Left ventricle myocardium superior (tissue), 1 donor: ENCODE results near the gene RCOR2. TPM values are rescaled to one million over a fixed set of nuclear protein-coding genes. Genes with fewer than 3 reads are reported as not detected.

Experiments
- ATAC-seq: fragments of 200-7000 bp; cut with Tn5 transposase; one replicate; pipeline ENCODE4 v1.9.1; 2020; ENCODE audit warnings: mild to moderate bottlenecking, moderate library complexity
- DNase-seq: peaks from one replicate; pipeline ENCODE4 v3.0.0-alpha.2; 2020
- intact Hi-C: fragments of 100-400 bp; cut with micrococcal nuclease; formaldehyde crosslinking; loops from one replicate; pipeline ENCODE4 v1.11.0; 2022
- total RNA-seq: library from RNA; stranded (reverse); fragmentation: NEBNext Ultra II Directional; extraction: Animal tissue kit (Norgen Biotek cat#: 25700); gene quantifications from one replicate; pipeline ENCODE4 v1.2.1, GENCODE V29; 2021
- donor health status: DM: no; HTN: yes; CAD: no; lungs with severe emphysema.

Gene RCOR2
- total RNA-seq, 1 donor from 2014 or later, result 14.5 TPM

DNA sequence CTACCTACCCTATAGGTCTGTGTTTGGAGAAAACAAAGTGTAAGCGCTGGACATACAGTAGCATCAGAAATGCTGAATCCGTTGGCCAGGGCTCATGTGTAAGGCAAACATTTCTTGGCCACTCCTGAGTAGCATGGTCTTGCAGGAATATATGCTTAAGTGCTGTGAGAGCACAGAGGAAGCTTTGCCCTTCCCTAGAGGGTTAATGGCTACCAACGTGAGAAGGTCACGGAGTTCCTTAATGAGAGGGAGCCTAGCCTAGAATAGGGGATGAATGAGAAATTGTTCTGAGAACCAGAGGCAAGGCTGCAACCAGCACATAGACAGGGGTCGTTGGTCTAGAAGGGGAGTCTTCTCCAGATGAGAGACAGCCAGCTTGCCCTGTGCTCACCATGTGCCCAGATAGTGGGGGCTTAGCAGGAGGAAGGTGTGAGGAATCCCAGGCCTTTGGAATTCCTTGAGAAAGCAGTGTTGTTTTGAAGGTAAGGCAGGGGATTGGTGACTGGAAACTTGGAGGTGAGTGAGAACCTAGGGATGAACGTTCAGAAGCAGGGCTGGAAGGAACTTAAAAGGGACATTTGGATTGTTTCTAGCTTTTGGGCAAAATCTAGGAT, 29.5 kb downstream of the RCOR2 start:
- DNase-seq, result no peak
- ATAC-seq, result no peak
- intact Hi-C loops, result no loop called here

DNA sequence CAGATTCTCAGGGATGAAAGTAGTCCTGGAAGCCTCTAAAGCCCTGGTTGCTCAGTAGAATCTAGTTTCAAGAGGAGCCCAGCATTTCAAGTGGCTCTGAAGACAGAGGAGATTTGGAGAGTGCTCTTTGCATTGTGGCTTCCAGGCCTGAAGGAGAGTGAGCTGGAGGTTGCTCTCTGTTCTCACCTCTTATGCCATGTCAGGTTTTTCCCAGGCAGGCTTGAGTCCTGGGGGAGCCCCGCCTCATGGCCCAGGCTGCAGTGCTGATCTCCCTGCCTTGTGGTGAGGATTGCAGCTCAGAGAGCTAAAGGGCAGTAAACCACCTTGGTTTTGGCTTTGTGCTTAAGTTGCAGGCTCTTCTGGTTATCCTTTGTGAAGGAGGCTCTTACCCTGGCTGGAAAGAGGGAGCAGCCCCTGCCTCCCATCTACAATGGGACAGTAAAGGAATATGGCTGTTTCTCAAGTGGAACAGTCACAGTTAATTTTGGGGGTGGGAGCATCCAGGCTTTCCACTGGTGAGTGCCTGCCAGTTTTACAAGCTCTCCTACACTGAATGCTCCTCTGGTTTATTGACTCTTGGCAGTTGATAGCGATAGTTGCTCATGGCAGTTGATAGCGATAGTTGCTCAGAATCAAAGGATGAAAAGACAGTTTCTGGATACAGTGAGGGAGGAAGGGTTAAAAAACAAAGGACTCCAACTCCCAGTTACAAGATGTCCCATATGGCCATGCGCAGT, 32.6 kb downstream of the RCOR2 start:
- DNase-seq (no peak), ATAC-seq (no peak)
- intact Hi-C loops, result no loop called here

DNA sequence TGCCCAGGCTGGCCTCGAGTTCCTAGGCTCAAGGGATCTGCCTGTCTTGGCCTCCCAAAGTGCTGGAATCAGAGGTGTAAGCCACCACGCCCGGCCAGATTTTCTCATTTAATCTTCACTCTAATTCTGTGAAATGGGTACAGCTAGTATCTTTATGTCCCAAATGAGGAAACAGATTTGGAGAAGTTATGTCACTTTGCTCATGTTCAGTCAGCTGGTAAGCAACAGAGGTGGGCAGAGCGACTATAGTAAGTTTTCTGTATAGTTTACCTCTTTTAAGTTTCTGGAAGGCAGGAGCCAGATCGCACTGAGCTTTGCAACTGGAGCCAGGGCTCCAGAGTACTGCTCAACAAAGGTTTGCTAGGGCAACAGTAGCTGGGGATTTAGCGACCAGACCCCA, 33.2 kb downstream of the RCOR2 start:
- DNase-seq (no peak), ATAC-seq (no peak)
- intact Hi-C loops, result no loop called here

DNA sequence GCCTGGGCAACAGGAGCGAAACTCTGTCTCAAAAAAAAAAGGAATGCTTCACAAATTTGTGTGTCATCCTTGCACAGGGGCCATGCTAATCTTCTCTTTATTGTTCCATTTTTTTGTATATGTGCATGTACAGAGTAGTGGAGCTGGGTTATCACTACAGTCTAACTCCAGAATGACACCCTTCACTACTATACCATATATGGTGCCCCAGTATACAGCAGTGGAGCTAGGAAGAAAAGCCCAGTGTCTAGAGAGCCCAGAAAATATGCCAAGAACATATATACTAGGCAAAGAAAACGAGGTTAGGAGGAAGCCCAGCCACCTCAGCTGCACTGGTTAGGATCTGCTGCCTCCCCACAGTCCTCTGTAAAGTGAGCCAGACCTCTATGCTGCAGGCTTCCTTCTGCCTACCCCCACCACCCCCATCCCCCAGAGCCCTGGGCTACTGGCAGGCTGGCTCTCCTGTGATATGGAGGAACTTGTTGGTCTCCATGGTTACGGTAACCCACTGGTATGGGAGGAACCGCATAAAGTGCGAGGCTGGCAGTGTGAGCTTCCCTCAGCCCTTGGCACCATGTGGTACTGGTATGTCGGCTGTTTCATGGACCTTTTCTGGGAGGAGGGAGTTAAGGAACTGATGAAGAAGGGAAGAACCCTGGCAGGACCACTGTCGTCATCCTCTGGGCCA, 34.3 kb downstream of the RCOR2 start:
- ATAC-seq, result peak; percentile 60
- peak; percentile 47 for DNase-seq
- intact Hi-C loops, result no loop called here

DNA sequence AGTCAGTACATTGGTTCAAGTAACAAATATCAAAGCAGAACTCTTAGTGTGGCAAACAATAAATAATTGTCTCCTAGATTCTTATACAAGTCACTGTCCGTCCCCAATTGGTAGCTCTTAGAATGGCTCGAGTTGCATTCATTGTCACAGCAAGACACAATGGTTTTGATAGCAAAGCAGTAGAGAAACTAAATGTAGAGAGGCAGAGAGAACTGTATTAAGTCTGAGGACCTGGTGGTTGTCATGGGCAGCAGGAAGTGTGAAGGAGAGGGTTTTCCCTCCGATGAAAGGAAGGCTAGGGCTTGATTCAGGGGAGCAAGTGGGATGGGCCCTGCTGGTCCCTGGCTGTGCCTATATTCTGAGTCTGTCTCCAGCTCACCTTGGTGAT, 36.6 kb downstream of the RCOR2 start:
- intact Hi-C loops, result no loop called here
- DNase-seq (no peak), ATAC-seq (no peak)

DNA sequence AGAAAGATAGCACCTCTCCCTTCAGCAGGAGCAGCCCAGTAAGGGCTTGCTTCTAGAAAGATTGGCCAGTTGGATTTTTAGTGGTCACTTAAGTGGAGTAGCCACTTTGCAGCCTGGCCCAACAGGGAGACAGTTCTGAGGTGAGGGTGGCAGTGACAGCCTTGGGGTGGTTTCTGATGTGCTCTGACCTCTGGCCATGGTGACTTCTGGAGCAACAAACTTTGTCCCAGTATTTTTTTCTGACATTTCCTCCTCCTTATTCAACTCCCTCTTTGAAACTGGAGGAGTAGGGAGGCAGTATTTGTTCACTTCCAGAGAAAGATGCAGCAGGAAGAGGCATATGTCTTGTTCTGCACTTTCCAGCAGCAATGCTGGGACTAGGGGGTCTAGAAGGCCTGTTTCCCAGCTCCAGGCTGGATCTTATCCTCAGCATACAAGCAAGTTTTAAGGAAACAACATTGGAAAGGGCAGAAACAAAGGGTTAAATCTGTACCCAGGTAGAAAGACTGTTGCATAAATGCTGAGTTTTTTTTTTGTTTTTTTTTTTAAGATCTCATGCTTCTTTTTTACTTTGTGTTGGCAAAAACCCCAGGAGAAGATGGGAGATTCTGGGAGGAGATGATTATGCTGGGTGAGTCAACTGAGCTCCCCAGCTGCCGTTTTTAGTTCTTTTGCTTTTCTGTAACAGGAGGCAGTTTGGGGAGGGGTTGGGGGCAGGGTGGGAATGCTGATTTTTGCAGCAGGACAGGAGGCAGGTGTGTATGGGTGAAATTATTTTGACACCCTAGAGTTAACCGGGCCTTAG, 37.2 kb downstream of the RCOR2 start:
- intact Hi-C loops, result no loop called here
- no peak for ATAC-seq

DNA sequence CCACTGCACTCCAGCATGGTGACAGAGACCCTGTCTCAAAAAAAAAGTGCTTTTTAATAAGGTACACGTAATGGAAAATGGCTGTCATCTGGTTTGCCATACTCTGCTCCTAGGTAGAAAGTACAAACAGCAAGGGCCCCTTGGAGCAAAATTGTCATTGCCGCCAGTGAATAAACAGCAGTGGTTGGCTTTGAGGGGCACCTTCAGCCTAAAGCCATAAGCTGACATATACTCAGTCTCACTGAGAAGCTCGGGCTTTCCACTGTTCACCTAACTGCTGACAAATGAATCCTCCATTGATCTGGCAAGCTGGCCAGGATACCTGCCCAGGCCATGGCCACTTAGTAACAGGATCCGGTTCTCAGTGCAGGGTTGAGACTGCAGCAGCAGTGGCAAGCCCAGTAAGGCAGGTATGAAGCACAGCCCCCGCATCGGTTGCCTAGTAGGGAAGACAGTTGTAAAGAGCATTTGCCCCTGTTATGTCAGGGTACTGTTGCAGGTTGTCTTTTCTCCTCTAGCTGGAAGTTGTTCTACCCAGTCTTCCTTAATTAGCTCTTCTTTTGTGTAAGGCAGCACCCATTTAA, 39.2 kb downstream of the RCOR2 start:
- ATAC-seq, result no peak
- DNase-seq, result no peak
- intact Hi-C loops, result no loop called here

More for the DNA sequence above, 37.2 kb downstream of the RCOR2 start:
- no peak for DNase-seq

DNA sequence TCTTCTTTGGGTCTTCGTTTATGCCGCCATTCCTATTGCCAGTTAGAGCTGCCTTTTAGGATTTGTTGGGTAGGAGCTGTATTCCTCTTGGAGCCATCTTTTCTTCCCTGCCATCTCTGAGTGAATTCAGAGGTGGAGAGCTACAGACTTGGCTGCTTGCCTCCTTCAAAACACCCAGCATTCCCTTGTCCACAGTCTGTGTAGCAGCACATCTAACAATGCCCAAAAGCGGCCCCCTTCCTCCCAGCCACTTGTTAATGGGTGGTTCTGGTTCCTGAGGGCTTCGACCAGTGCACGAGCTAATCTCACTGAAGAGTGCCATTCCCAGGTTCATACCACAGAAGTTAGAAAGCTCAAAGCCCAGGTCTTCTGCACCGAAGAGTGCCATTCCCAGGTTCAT, 40.3 kb downstream of the RCOR2 start:
- ATAC-seq (no peak), DNase-seq (no peak)
- intact Hi-C loops, result no loop called here

DNA sequence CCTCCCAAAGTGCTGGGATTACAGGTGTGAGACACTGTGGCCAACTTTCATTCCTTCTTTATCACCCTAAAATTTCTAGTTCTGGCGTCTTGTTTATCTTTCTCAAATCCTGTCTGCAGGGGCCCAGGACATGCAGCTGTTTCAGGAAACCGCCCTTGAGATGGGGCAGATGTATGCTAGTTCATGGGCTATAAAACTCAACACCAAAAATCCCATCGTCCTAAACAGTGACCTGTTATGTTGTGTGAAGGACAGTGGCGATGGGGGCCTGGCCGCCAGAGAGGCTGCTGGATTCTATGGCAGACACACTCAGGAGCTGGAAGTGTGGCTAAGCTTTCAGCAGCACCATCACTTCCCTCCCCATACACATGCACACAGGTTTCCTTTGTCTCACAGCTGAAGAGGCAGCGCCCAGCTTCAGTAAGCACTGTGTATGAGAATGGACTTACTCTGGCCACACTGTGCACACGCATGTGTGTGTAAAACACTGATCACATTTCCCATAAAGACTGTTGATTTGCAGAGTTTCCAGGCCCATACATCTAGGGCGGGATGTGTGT, 41.4 kb downstream of the RCOR2 start:
- no peak for ATAC-seq
- intact Hi-C loops, result no loop called here

DNA sequence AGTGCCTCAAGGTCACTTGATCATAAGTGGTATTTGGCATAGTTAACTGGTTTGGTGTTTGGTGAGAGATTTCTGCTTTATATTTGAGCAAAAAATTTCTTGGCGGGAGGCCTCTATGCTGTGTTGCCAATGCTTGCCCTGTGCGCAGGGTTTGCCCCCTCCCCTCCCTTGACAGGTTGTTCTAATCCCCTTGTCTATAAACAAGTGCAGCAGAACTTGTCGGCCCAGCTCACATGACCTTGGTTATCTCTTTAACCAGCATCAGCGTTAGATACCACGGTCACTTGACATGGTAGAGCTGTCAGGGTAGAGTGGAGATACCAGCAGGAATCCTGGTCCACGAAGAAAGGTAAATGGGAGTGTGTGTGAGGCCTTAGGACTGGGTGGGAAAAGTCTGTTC, 42.5 kb downstream of the RCOR2 start:
- intact Hi-C loops, result no loop called here
- ATAC-seq, result peak; percentile 60

More for the DNA sequence above, 41.4 kb downstream of the RCOR2 start:
- no peak for DNase-seq

DNA sequence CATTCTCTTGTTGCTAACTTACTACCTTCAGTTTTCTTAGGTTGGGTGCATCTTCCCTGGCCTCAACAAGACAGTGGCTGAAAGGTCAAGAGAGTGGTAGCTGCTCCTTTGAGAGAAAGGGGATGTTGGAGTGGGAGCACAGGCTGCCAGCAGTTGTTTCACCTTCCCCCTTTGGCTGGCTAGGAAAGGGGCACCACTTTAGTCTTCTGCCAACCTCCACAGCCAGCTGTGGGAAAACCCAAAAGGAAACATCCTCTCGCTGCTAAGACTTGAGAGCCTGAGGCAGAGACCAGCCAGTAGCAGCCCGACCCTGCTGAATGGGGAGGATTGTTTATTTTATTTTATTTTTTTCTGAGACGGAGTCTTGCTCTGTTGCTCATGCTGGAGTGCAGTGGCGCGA, 43.7 kb downstream of the RCOR2 start:
- no peak for ATAC-seq
- intact Hi-C loops, result no loop called here
- no peak for DNase-seq

More for the DNA sequence above, 42.5 kb downstream of the RCOR2 start:
- DNase-seq, result peak; percentile 56

DNA sequence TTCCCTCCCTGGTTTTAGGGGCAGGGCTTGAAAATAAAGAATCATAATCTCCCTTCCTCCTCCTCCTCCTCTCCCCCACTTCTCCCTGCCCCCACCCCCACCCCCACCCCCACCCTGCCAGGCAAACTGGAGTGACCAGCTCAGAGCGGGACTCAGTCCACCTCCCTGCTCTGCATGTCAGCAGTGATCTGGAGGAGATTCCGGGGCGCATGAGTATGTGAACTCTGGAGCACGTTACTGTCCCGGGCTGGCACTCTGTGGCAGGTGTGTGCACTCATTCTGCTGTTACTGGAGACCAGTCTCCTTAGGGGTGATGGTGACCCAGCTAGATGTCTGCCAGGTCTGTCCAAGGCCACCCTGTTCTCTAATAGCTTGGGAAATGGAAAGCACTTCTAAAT, 44.2 kb downstream of the RCOR2 start:
- intact Hi-C loops, result no loop called here
- peak; percentile 12 for ATAC-seq

DNA sequence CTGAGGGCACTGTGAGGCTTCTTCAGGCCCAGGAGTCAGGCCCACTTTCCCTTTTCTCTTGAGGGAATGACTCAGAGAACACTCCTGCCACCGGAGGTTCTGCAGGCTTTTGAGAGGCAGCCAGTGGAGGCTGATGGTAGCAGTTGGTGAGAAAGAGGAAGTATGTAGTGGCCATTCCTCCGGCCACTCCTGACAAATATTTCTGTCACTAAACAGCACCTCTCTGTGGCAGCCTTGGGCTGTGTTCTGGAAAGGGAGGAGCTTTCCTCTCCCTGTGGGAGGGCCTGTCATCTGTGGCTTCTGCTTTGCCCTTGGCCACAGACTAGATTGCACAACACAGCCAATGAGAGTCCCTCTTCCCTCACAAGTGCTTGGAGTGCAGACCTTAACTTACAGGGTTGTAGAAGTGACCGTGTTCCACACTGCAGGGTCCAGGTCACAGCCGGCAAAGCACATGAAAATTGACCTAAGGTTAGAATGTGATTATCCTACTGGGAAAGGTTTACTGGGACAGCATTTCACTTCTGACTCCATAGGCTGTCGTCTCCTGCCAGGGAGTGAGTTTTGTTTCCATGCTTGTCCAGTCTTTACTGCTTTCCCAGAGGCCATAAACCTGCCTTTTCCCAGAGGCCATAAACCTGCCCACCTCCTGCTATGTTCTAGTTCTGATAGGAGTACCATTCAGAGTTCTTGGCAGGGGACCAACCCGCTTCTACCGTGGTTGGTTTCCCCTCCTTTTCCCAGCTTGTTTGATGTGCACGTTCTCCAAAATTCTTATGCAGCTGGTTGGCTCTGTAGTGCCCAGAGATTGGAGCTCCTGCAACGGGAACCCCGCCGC, 44.8 kb downstream of the RCOR2 start:
- DNase-seq (peak; percentile 71), ATAC-seq (peak; percentile 92)
- intact Hi-C loops, result no loop called here

More for the DNA sequence above, 44.2 kb downstream of the RCOR2 start:
- DNase-seq, result peak; percentile 49

DNA sequence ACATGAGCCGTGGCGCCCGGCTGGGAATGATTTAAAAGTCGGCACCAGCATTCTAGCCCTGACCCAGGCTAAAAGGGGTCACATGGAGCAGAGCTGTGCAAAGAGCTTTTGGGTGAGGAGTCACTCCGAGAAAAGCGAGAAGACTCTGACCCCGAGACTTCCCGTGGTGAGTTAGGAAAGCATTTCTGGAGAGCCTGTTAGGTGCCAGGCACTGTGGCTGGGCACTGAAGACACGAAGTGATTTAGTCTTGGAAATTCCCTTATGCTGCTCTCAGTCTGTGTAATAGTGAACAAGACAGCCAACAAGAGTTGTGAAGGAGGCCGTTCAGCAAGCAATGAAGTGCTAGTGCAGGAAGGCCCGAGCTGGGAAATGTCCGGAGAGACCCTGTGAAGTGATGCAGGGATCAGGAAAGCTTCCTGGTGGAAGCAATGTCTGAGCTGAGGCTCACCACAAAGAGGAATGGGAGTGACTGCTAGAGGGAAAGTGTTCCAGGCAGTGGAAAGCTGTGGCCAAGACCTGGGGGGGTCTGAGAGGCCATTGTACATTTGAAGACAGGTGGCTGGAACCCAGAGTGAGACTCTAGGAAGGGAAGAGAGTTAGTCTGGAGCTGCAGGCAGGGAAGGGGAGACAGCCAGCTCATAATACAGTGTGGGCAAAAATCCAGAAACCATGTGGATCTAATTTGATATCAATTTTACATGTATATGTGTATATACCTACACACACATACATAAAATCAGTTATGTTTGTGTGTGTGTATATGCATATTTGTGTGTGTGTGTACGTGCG, 46.4 kb downstream of the RCOR2 start:
- no peak for ATAC-seq
- DNase-seq, result no peak
- intact Hi-C loops, result no loop called here

DNA sequence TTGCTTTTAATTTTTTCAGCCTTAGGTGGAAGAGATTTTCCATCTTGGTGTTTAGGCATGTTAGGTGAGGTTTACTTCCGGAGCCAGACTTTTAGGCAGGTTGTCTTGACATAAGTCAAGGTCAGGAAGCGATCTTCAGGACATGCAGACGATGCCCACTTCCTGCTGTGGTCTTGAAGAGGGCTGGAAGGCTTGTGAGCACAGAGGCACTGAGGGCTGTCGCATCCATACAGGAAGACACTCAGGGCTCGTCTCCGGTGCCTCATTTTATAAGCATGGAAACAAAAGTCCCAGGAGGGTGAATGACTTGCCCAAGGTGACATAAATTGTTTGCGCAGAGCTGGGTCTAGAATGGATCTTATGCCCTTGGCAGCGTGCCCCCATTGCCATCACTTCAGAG, 47.3 kb downstream of the RCOR2 start:
- intact Hi-C loops, result no loop called here
- no peak for DNase-seq
- no peak for ATAC-seq

DNA sequence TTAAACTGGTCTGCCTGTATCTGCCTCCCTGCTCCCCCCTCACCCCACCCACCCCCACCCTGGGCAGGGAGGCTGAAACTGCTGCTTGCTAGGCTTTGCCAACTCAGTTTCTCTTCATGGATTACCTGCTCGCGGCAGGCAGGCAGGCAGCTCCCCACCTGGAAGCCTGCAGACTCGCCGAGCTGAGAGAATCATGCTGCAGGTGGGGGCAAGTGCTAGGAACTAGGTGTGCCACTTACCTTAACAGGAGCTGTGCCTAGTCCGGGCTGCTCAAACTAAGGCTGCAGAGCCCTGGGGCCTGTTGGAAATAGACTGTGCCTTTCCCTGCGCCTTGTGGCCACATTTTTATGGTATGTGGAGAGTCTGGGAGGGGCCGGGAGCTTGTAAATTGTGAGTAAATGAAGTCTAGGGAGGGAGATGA, 47.8 kb downstream of the RCOR2 start:
- intact Hi-C loops, result no loop called here
- no peak for DNase-seq
- ATAC-seq, result no peak

DNA sequence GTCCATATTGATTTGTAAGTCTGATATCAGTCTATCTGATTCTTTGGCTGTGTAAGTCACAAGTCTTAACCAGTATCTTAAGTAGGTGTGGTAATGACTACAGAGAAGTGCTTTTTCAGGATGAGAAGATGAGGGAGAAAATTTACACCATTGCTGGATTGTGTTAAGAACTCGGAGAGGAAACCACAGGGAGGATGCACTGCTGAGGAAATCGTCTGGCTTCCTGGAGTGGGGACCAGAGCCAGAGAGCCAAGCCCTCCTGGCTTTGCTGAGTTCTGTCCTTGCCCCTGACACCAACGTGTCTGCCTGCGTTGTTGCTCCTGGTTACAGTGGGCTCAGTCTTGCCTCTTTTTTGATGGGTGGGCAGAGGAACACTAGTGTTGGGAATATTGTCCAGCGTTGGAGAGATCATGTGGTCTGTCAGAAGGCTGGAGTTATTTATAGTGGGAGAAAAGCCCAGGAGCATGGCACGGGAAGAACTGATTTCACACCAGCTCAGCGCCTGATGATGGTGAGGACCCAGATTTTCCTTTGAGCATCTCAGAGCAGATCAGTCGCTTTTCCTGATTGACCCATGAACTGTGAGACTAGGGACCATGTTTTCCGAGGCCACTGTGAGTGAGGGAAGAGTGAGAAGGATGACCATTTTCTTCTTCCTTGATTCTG, 48.4 kb downstream of the RCOR2 start:
- intact Hi-C loops, result no loop called here
- DNase-seq (no peak), ATAC-seq (no peak)
